HUDEP-2 (cell line): ENCODE measurements around the gene MPND.

ENCODE experiments used
- DNase-seq, 76 experiments: peaks; one replicate each; lab custom pipeline; 2025; ENCODE audit not compliant: unreplicated experiment in 76 of 76; lab: John Stamatoyannopoulos, UW

The MPND gene

DNA sequence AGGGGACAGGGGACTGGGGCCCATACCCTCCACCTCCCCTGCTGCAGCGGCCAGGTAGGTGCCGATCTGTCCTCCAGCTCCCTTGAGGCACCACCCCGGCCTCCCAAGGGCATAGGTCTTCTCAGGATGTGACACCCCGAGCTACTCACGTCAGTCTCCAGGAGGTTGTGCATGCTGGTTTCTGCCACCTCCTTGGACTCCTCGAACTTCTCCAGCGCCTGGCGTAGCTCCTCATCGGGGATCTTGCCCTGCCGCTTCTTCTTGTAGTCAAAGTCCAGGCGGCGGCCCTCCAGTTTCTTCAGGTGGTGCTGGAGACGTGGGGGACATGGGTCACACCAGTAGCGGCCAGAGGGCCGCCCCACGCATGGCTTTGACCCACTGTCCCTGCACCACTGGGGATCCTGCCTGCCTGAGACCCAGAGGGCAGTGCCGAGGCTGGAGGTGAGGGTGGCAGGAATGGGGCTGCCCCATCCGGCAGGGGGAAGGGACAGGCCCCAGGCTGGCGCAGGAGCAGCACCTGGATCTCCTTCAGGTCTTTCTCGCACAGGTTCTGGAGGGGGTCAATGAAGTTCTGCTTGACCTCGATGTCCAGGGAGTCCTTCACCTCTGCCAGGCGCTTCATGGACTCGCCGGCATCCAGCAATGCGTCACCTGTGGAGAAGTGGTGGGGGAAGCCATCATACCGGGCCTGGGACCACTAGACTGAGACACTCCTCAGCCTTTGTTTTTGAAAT lies 20.4 kb downstream of the MPND start:
- no peak for DNase-seq

DNA sequence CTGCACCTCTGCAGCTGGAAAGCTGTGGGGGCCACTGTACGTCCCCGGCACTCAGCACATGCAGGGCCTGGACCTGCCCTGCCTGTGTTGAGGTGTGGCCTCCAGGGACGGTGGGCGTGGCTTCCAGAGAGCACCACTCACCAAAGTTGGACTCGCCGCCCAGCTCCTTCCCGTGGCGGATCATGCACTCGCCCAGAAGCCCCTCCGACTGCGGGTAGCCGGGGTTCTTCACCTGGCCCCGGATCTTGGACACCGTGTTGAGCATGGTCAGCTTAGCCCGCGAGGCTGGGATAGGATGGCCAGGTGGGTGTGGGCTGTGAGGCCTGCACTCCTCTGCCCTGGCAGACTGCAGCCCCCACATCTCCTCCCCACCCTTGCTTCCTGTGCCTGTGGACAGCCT lies 22.0 kb downstream of the MPND start:
- DNase-seq: peak in 2 of 76 experiments; percentile 22 to 31

DNA sequence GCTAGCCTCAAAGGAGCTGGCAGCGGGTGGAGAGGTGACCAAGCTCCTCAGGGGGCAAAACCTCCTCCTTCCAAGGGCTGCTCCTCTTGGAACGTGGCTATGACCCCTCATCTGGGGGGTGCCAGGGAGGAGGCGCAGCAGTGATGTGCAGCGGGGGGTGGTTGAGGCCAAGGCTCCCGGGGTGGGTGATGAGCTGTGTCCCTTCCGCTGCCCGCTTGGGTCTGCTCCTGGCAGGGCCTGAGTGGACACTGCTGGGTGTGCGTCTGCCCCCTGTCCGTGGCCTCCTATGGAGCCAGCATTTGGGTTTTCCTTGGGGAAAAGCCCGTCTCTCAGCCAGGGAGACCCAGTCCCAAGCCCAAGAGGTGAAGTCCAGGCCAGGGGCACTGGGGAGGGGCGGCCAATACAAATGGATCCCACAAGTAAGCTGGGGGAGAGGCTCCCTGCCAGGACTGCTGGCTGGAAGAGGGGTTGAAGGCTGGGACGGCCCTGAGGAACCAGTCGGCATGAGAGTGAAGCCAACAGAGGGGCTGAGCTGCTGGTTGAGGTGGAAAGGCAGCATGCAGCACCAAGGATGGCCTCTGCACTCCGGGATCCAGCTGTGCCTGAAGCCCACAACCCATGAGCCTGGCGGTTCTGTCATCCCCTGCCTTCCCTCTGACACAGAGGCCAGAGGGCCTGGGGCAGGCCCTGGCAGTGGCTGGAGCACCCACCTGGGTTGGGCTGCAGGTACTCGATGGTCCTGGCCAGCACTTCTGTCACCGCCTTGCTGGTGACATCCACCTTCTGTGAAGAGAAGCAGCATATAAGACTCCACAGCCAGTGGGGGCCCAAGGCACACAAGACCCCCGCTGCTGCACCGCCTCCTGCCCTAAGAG lies 22.7 kb downstream of the MPND start:
- DNase-seq: no peak

DNA sequence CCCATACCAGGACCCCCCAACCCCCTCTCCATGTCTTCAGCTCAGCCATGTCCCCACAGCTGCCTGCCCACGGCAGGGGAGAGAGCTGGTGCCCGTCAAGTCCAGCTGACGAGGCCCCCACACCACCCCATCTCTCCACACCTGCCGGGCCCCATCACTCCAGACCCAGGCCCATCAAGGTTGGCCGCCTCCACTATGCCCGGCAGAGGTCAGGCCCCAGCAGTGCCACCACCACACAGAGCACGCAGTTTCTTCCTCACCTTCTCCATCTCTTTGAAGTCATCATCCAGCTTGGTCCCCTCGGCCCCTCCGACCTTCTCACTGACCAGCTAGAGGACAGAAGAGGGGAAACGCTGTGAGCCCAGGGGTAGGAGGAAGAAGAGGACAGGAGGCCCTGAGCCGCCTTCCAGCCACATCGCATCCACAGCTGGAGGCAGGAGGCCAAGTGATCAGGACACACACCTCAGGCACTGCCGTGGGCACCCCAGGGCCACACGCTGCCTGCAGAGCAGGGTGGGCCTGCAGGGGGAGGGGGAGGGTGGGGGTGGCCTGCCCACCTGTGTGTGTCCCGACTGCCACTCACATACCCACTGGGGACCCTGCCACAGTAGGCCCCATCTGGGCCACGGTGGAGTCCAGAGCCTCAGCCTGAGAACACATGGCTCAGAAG lies 23.4 kb downstream of the MPND start:
- DNase-seq: no peak

- DNase-seq: no peak
Measured at GRCh38 chr19:4367336-4367723, 24.0 kb downstream of the MPND start.

GRCh38 chr19:4367781-4368127 lies 24.4 kb downstream of the MPND start:
- peak in 3 of 76 experiments; percentile 14 to 23 (median 19) for DNase-seq

DNA sequence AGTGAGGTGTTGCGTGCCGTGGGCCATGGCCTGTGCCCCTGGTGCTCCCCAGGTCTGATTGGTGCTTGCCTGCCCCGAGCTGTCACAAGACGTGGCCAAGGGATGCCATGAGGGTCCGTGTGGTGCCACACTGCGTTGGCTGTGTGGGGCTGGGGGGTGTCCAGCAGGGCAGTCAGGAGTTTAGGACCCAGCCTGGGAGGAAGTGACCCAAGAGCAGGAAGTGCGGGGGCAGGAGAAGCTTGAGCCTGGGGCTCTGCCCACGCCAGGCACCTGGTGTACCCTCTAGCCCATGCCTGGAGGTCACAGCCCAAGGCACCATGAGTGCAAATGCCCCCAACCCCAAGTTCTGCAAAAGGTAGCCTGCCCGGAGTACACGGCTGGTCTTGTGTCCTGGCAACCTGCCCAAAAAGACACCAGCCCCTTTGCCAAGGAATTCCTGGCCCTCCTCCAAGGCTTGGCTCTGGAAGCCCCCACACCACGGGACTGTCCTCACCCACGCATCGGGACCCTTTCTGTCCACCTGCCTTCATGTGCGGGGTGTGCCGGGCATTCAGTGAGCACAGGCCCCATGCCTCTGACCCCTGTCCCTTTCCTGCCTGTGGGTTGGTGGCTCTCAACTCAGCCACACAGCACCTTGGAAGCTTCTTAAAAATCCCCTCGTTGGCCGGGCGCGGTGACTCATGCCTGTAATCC lies 24.9 kb downstream of the MPND start:
- DNase-seq: no peak

DNA sequence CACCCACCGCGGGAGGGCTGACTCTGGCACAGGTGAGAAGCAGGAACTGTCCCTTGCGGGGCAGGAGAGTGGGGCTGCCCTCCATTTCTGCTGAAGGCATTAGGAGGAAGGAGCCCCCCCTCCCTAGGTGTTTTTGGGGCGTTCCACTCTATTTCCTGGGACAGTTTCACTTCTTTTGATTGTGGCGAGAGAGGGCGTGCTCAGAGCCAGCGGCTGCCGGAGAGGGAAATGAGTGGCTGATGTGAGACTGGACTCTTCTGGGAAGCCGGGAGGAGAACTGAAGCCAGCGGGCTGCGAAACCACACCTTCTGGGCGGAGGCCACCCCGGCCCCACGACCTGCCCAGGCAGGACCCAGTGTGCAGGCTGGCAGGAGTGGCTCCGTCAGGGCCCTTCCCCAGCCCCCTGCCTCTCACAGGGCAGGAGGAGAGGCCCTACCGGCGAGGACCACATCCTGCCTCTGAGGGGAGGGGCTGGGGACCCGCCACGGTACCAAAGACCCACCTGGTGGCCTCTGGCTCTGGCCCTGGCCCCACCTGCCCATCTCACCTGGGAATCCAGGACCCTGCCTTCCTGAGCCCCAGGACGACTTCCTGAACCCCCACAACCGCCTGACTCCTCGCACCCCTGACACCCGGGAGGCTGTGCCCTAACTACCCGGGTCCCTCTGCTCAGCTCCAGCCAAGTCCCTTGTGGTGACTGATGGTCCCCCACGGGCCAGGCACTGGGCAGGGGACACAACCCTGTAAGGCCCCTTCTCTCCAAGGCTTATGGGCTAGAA lies 25.9 kb downstream of the MPND start:
- DNase-seq: peak in 40 of 76 experiments; percentile 9 to 68 (median 37)

DNA sequence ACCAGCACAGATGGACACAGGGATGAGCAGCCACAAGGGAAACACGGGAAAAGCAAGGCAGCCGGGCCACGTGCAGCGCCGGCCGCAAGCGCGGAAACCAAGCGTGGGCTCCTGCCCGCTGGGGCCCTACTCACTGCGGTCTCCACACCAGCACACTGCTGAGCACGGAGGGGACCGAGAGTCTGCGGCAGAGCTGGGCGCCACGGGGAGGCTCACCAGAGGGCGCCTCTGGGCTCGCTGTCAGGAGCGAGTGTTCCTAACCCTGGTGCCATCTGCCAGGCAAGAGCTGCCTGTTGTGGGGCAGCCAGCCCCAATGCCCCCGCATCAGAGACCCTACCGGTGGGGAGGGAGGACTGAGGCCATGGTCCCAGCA lies 26.5 kb downstream of the MPND start:
- peak in 64 of 76 experiments; percentile 23 to 79 (median 60) for DNase-seq

DNA sequence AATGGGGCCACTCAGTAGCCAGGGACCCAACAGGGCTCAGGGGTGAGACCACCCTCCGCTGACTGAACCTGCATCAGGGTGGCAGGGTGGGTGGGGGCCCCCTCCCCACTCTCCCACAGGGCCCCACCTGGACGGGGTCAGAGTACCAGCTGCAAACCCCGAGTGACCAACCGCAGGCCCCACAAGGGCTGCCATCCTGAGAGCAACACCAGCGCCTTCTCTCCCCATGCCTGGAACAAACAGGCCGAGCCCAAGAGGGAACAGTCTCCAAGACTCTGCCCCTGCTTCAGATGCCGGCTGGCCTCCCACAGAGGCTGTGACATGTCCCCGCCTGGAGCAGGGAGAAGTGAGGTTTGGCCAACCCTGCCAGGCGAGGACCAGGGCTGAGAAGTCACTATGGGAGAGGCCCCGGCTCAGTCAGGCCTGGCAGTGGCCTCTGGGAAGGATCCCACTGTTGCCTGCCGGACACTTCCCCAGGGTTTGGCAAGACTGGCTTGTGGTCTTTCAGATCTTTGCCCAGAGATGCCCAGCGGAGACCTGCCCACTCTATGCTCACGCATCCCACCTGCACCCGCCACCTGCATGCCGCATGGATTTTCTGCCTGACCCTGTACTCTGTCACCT lies 27.2 kb downstream of the MPND start:
- no peak for DNase-seq

DNA sequence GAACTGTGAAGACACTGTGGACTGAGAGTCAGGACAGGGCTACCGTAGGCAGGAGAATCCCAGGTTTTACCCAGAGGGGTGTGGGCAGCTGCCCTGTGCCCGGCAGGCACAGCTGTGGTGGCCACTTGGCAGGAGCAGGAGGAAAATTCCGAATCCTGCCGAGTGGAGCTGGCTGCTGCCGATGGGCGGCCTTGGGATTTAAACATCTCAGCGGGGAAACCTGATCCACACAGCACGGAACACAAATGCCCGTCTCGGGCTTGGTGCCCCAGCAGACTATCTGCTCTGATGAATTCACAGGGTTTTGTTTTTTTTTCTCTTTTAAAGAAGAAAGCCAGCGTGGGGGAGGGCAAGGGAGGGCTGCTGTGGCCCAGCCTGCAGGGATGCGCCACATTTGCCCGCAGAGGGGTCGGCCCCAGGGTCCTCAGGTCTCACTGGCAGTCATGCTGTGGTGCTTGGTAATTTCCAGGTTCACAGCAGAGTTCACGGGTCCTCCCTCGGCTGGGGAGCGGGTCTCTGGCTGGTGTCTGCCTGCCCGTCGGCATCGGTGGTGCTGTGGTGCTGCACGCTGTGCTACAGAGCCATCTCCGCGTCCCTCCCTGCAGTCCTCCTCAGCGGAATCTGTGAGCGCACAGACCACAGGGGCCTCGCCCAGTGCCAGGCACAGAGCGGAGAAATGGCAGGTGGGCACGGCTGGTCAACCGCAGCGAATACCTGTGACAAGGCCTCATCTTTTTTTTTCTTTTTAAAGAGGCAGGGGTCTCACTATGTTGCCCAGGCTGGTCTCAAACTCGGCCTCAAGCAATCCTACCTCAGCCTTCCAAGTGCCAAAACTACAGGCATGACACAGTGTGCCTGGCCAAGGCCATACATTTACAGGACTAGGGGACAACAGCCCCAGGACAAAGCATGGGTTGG lies 28.1 kb downstream of the MPND start:
- DNase-seq: no peak

DNA sequence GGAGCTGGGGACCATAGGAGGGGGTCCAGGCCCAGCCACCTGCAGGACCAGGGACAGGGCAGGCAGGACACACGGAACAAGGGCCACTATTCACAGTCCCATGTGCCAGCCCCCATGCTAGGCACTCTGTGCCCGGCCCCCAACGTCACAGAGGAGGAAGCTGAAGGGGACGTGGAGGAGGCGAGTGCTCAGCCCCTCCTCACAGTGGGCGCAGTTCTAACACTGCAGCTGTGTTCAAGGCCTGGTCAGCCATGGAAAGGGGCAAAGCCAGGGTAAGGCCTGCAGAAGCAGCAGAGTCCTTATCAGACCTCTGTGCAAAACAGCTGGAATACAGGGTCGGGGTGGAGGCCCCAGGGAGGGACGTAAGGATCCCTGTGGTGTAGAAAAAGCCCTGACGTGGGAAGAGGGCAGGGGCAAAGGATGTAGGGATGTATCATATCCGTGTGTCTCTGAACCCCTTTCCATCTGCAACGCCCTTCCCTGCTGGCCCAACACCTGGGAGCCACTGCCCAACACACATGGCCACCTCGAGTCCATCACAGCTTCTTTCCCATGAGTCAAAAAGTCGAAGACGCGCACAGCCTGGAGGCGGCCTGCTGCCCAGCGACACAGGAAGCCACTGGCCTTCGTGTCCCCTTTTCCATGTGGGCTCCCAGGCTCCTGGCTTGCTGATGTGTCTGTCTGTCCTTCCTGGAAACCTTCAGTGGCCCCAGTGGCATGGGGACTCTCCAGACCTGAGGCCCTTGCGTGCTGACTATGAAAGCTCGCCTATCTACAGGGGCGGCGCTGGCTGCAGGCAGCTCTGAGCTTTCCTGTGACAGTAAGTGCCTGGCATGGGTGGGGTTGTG lies 29.0 kb downstream of the MPND start:
- DNase-seq: peak in 42 of 76 experiments; percentile 20 to 79 (median 46)

DNA sequence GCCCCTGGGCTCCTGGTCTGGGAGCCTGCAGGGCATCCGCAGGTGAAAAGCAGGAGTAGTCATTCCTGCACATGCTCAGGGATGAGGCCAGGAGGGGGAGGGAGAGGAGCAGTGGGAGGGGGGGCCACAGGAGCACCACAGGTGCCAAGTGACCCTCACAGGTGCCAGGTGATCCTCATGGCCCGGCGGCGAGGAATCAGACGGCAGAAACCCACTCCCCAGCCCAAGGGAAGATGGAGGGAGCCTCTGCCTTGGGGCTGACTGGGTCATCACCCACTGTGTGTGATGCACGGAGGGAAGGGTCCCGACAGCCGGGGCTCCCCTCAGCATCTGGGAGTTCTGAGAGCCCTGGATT lies 29.6 kb downstream of the MPND start:
- no peak for DNase-seq

GRCh38 chr19:4373601-4374497 lies 30.5 kb downstream of the MPND start:
- peak in 9 of 76 experiments; percentile 34 to 98 (median 48) for DNase-seq

DNA sequence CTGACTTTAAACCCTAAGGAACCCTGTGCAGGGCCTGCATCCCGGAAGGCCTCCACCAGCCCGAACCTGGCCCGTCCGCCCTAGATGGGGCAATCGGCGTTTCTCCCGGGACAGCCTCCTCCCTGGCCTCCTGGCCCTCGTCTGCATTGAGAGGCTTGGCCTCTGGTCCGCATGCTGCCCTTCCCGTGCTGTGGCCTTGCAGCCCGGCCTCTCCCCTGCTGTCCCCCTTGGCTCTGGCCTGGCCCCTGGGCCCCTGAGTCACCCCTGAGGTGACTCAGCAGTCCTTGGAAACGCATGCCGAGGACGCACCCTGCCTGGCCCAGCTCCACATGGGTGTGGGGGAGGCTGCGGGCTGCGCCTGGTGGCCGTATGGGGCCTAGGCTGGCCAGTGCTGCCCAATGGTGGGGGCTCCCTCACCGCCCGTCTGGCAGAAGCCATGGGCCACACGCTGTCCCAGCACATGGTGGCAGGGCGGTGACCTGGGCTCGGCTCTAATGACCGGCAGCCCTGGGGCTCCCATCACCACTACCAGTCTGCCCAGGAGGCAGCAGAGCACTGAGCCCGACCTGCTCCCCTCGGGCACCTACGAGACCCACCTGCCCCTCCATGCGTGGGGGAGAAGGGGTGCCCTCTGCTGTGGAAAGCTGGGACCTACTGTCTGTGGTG lies 31.3 kb downstream of the MPND start:
- DNase-seq: peak in 75 of 76 experiments; percentile 63 to 99 (median 93)
